Stimulated activated effector memory CD8-positive, alpha-beta T cell treated with anti-CD3 and anti-CD28 coated beads, Interleukin-12 subunit alpha, Interleukin-12 subunit beta, amount 100 ng/mL, for 72 hours (primary cell): Measurements from ENCODE around the gene RBM28.

Source experiments
- ATAC-seq: fragments of 150-1000 bp; cut with Tn5 transposase; 2 replicates; pipeline ENCODE4 v1.10.0; 2021
- DNase-seq, 2 donors: peaks; one replicate each; pipeline ENCODE4 v3.0.0; 2021 to 2022; ENCODE audit warnings: low spot score in 2 of 2
- H3K27ac Mint-ChIP-seq: one replicate; pipeline ENCODE4 v1.8.0; 2022; ENCODE audit warnings: mild to moderate bottlenecking, mixed read lengths
- H3K36me3 Mint-ChIP-seq: one replicate; pipeline ENCODE4 v1.8.0; 2022; ENCODE audit warnings: mild to moderate bottlenecking, mixed read lengths
- H3K4me1 Mint-ChIP-seq: one replicate; pipeline ENCODE4 v1.8.0; 2022; ENCODE audit warnings: mixed read lengths
- H3K4me3 Mint-ChIP-seq: one replicate; pipeline ENCODE4 v1.8.0; 2022; ENCODE audit warnings: mild to moderate bottlenecking, mixed read lengths
- H3K9me3 Mint-ChIP-seq: one replicate; pipeline ENCODE4 v1.8.0; 2022; ENCODE audit warnings: mixed read lengths

The RBM28 gene

GRCh38 chr7:128343554-128344430, at the start of gene RBM28:
RBM28 (minus strand) TSS chr7:128343908; CDS start chr7:128343793, 115 bp downstream.
- ATAC-seq (peak; percentile 95), DNase-seq (peak; percentile 81 to 96)
- Mint-ChIP-seq H3K27ac (peak within 1 kb of the TSS; percentile 91), H3K36me3 (peaks cover 16% of the 10 kb centered on the region), H3K4me1 (peaks cover 25% of the 10 kb centered on the region), H3K9me3 (no peaks in the 10 kb centered on the region), H3K4me3 (peak within 1 kb of the TSS; percentile 90)

GRCh38 chr7:128392446-128393327, 49.0 kb upstream of the RBM28 start:
- DNase-seq (peak in 1 of 2 donors; percentile 43), ATAC-seq (no peak)
- peaks cover 37% of the 10 kb centered on the region for H3K36me3 Mint-ChIP-seq
- peaks cover 1% of the 10 kb centered on the region for H3K4me1 Mint-ChIP-seq
- H3K9me3 Mint-ChIP-seq, result no peaks in the 10 kb centered on the region
- no peak overlapping the region for H3K4me3 Mint-ChIP-seq
- H3K27ac Mint-ChIP-seq, result no peak overlapping the region

- no peak overlapping the region for H3K4me3 Mint-ChIP-seq
- peaks cover 28% of the 10 kb centered on the region for H3K36me3 Mint-ChIP-seq
- H3K9me3 Mint-ChIP-seq, result no peaks in the 10 kb centered on the region
- ATAC-seq (no peak), DNase-seq (no peak)
- peaks cover 5% of the 10 kb centered on the region for H3K4me1 Mint-ChIP-seq
- H3K27ac Mint-ChIP-seq, result no peak overlapping the region
Measured at GRCh38 chr7:128391805-128392204, 48.1 kb upstream of the RBM28 start.

- H3K4me1 Mint-ChIP-seq, result peaks cover 5% of the 10 kb centered on the region
- no peaks in the 10 kb centered on the region for H3K9me3 Mint-ChIP-seq
- no peak overlapping the region for H3K27ac Mint-ChIP-seq
- DNase-seq, result no peak
- H3K36me3 Mint-ChIP-seq, result peaks cover 20% of the 10 kb centered on the region
- H3K4me3 Mint-ChIP-seq, result no peak overlapping the region
- ATAC-seq, result no peak
Measured at GRCh38 chr7:128390871-128391565, 47.3 kb upstream of the RBM28 start.

GRCh38 chr7:128389618-128390329, 46.1 kb upstream of the RBM28 start:
- Mint-ChIP-seq H3K36me3 (peaks cover 11% of the 10 kb centered on the region), H3K27ac (no peak overlapping the region), H3K9me3 (no peaks in the 10 kb centered on the region), H3K4me3 (no peak overlapping the region), H3K4me1 (peaks cover 5% of the 10 kb centered on the region)
- ATAC-seq (no peak), DNase-seq (no peak)

DNA sequence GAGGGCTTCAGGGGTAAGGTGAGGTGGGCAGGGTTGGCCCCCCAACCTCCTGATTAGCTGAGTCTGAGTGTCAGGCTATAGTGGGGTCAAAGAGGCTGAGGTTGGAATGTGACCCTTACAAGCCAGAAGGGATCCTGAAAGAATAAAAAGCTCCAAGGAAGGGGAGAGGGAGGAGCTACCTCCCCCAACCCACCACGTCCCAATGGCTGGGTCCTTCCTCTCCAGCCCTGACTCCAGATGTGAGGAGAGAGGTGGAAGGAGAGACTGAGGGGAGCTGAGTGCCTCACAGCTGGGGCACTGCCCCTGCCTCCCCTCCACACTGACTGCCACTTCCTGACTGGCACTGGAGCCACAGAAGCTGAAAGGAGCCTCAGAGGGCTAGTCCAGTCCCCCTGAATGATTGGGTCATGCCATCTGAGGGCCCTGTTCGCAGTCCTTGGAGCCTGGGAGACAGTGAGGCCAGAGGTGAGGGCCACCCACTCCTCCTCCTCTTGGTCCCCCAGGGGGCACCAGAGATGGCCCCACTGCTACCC, 45.4 kb upstream of the RBM28 start:
- no peak overlapping the region for H3K4me3 Mint-ChIP-seq
- peaks cover 5% of the 10 kb centered on the region for H3K4me1 Mint-ChIP-seq
- no peak overlapping the region for H3K27ac Mint-ChIP-seq
- ATAC-seq, result no peak
- peak in 1 of 2 donors; percentile 46 for DNase-seq
- H3K9me3 Mint-ChIP-seq, result no peaks in the 10 kb centered on the region
- peaks cover 4% of the 10 kb centered on the region for H3K36me3 Mint-ChIP-seq

- Mint-ChIP-seq H3K36me3 (no peaks in the 10 kb centered on the region), H3K27ac (no peak overlapping the region), H3K4me3 (no peak overlapping the region), H3K9me3 (no peaks in the 10 kb centered on the region), H3K4me1 (peaks cover 5% of the 10 kb centered on the region)
- DNase-seq (peak in 1 of 2 donors; percentile 50), ATAC-seq (no peak)
Measured at GRCh38 chr7:128388145-128388485, 44.4 kb upstream of the RBM28 start.

- H3K9me3 Mint-ChIP-seq, result no peaks in the 10 kb centered on the region
- ATAC-seq (peak; percentile 76), DNase-seq (peak; percentile 69 to 82)
- H3K27ac Mint-ChIP-seq, result no peak overlapping the region
- H3K4me1 Mint-ChIP-seq, result peaks cover 5% of the 10 kb centered on the region
- no peaks in the 10 kb centered on the region for H3K36me3 Mint-ChIP-seq
- H3K4me3 Mint-ChIP-seq, result no peak overlapping the region
Measured at GRCh38 chr7:128387216-128388144, 43.8 kb upstream of the RBM28 start.

GRCh38 chr7:128385988-128386925, 42.5 kb upstream of the RBM28 start:
- Mint-ChIP-seq H3K4me3 (no peak overlapping the region), H3K4me1 (peaks cover 5% of the 10 kb centered on the region), H3K9me3 (no peaks in the 10 kb centered on the region), H3K36me3 (no peaks in the 10 kb centered on the region), H3K27ac (peak overlapping the region; percentile 20)
- no peak for DNase-seq
- no peak for ATAC-seq

DNA sequence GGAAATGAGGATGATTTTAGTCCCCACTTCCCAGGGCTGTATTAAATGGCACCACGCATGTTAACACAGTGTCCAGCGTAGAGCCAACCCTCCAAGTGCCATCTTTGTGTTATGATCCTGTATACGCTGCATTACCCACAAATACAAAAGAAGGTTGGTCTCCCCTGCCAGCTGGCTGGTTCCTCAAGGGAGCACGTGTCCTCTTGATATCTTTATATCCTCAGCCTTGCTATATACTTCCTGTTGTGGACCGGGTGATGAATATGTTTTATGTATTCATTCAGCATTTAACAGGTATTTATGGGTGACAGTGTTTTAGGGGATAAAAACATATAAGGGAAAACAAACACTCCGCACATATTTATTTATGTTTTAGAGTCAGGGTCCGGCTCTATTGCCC, 41.0 kb upstream of the RBM28 start:
- Mint-ChIP-seq H3K4me1 (peaks cover 5% of the 10 kb centered on the region), H3K4me3 (no peak overlapping the region), H3K9me3 (no peaks in the 10 kb centered on the region), H3K27ac (no peak overlapping the region), H3K36me3 (no peaks in the 10 kb centered on the region)
- no peak for ATAC-seq
- no peak for DNase-seq

DNA sequence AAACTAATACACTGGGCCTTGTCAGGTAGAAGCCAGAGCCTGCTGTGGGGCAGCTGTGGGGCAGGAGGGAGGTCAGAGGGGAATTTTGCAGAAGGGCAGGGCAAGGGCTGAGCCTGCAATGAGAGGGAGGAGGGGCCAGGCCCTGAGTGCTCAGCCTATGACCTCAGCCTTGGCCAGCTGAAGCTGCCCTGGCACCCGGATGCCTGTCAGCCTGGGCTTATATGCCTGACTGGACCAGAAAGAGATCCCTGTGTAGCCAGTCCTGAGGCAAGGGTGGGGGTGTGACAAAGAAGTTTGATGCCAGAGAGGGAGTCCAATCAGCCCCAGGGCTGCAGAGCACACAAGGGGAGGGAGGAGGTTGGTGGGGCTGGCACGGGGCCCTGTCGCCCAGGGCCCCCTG, 40.1 kb upstream of the RBM28 start:
- H3K4me1 Mint-ChIP-seq, result peaks cover 5% of the 10 kb centered on the region
- H3K27ac Mint-ChIP-seq, result no peak overlapping the region
- ATAC-seq (no peak), DNase-seq (no peak)
- H3K4me3 Mint-ChIP-seq, result no peak overlapping the region
- no peaks in the 10 kb centered on the region for H3K9me3 Mint-ChIP-seq
- H3K36me3 Mint-ChIP-seq, result no peaks in the 10 kb centered on the region

DNA sequence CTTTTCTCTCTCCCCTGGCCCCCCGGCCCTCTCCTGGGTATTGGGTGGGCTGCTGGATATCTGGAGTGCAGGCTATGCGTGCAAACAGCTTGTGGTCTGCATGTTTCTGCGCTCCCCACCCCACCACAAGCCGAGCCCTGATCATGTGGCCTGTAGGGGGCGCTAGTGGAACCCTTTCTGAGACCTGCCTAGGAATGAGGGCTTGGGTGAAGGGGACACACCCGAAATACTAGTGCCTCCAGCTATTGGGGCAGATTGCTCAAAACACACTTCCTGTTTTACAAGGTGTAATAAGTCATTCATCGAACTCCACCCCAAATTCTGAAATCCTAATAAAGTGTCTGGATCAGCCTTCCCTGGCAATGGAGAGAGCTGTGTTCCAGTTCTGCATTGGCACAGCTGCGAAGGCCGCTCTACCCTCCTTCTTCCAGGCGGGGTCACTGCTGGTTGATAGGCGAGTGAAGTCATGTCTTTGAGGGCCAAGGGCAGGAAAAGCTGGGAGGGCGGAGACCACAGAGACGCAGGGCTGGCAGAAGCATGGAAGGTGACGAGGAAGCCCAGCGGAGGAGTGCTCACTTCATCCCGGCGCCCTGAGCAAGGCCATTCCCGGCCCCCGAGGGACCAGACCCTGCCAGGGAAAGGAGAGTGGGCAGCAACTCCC, 37.6 kb upstream of the RBM28 start:
- Mint-ChIP-seq H3K36me3 (no peaks in the 10 kb centered on the region), H3K4me1 (no peaks in the 10 kb centered on the region), H3K4me3 (no peak overlapping the region), H3K9me3 (no peaks in the 10 kb centered on the region), H3K27ac (peak overlapping the region; percentile 39)
- ATAC-seq (peak; percentile 53), DNase-seq (peak; percentile 48 to 73)
